WTC11 (cell line): ENCODE data around the gene PAK5. TPM values are rescaled to one million over a fixed set of nuclear protein-coding genes. Genes with fewer than 3 reads are reported as not detected.

Experiments
- ATAC-seq: fragments of 200-7000 bp; cut with Tn5 transposase; 2 replicates; pipeline ENCODE4 v1.10.0; 2021; ENCODE audit warnings: mild to moderate bottlenecking, moderate library complexity
- CTCF ChIA-PET: fragments of 300-600 bp; sonication (Branson Sonifier 250); formaldehyde crosslinking; loops from one replicate; lab custom pipeline; 2021; ENCODE audit warnings: antibody characterized with exemption; lab: Charles Lee
- POLR2A ChIA-PET: fragments of 350-600 bp; sonication (Branson Sonifier 250); formaldehyde crosslinking; loops from one replicate; lab custom pipeline; 2021; ENCODE audit warnings: antibody characterized with exemption; lab: Charles Lee
- DNase-seq: peaks from one replicate; pipeline ENCODE4 v3.0.0; 2021; ENCODE audit warnings: low spot score
- H3K27ac Mint-ChIP-seq: 2 replicates; pipeline ENCODE4 v1.8.0; 2021; ENCODE audit warnings: mixed read lengths
- H3K27me3 Mint-ChIP-seq: 2 replicates; pipeline ENCODE4 v1.8.0; 2021; ENCODE audit warnings: low read depth, mild to moderate bottlenecking, moderate library complexity, mixed read lengths
- H3K36me3 Mint-ChIP-seq: 2 replicates; pipeline ENCODE4 v1.8.0; 2021; ENCODE audit warnings: mixed read lengths
- H3K4me1 Mint-ChIP-seq: 2 replicates; pipeline ENCODE4 v1.8.0; 2022; ENCODE audit warnings: mixed read lengths
- H3K4me3 Mint-ChIP-seq: 2 replicates; pipeline ENCODE4 v1.8.0; 2021; ENCODE audit warnings: mild to moderate bottlenecking, moderate library complexity, mixed read lengths
- H3K9me3 Mint-ChIP-seq: 2 replicates; pipeline ENCODE4 v1.8.0; 2021; ENCODE audit warnings: mixed read lengths
- CBFB ChIP-seq: sonication (generic); formaldehyde crosslinking; IDR thresholded peaks from 2 replicates; pipeline ENCODE4 v1.8.1; 2022; ENCODE audit warnings: mild to moderate bottlenecking, low read depth, missing genetic modification reagents
- FOXJ3 ChIP-seq: sonication (generic); formaldehyde crosslinking; IDR thresholded peaks from 2 replicates; pipeline ENCODE4 v1.9.0; 2021; ENCODE audit warnings: missing genetic modification reagents, mild to moderate bottlenecking, borderline replicate concordance
- SOX15 ChIP-seq: fragments of 250-450 bp; sonication (Bioruptor Pico); IDR thresholded peaks from 2 replicates; pipeline ENCODE4 v1.9.0; 2021; ENCODE audit warnings: mild to moderate bottlenecking
- TEAD1 ChIP-seq: sonication (generic); formaldehyde crosslinking; IDR thresholded peaks from 2 replicates; pipeline ENCODE4 v1.8.0; 2022; ENCODE audit warnings: mild to moderate bottlenecking, missing genetic modification reagents
- ZNF121 ChIP-seq: sonication (generic); formaldehyde crosslinking; IDR thresholded peaks from 2 replicates; pipeline ENCODE4 v1.8.0; 2023; ENCODE audit warnings: missing genetic modification reagents
- total RNA-seq: library from RNA; stranded (reverse); gene quantifications from 3 replicates; pipeline ENCODE4 v1.2.3, GENCODE V29; 2021
- TF ChIP-seq, protein P1 (sequence below): sonication (generic); formaldehyde crosslinking; IDR thresholded peaks from 2 replicates; pipeline ENCODE4 v1.8.0; 2023; ENCODE audit warnings: missing genetic modification reagents, mild to moderate bottlenecking, borderline replicate concordance
- TF ChIP-seq, protein P2 (sequence below): fragments of 250-450 bp; sonication (Bioruptor Pico); IDR thresholded peaks from 2 replicates; pipeline ENCODE4 v1.9.0; 2021; ENCODE audit warnings: moderate library complexity, mild to moderate bottlenecking, inconsistent platforms, borderline replicate concordance
- TF ChIP-seq, protein P3 (sequence below): fragments of 250-450 bp; sonication (Bioruptor Pico); conservative IDR thresholded peaks from 2 replicates; pipeline ENCODE4 v1.9.0; 2021; ENCODE audit warnings: mild to moderate bottlenecking
- TF ChIP-seq, protein P4 (sequence below): sonication (generic); formaldehyde crosslinking; IDR thresholded peaks from 2 replicates; pipeline ENCODE4 v1.8.0; 2022; ENCODE audit warnings: mild to moderate bottlenecking, missing genetic modification reagents
- TF ChIP-seq, protein P5 (sequence below): sonication (generic); formaldehyde crosslinking; IDR thresholded peaks from 2 replicates; pipeline ENCODE4 v1.8.1; 2023; ENCODE audit warnings: mild to moderate bottlenecking, missing genetic modification reagents, moderate library complexity
- TF ChIP-seq, protein P6 (sequence below): sonication (generic); formaldehyde crosslinking; IDR thresholded peaks from 2 replicates; pipeline ENCODE4 v1.8.0; 2022; ENCODE audit warnings: missing genetic modification reagents
- TF ChIP-seq, protein P7 (sequence below): sonication (generic); formaldehyde crosslinking; IDR thresholded peaks from 2 replicates; pipeline ENCODE4 v1.8.0; 2023; ENCODE audit warnings: mild to moderate bottlenecking, missing genetic modification reagents
- TF ChIP-seq, protein P8 (sequence below): sonication (generic); formaldehyde crosslinking; IDR thresholded peaks from 2 replicates; pipeline ENCODE4 v1.8.1; 2022; ENCODE audit warnings: mild to moderate bottlenecking, moderate library complexity, missing genetic modification reagents
- TF ChIP-seq, protein P9 (sequence below): sonication (generic); formaldehyde crosslinking; IDR thresholded peaks from 2 replicates; pipeline ENCODE4 v1.8.1; 2023; ENCODE audit warnings: mild to moderate bottlenecking, missing genetic modification reagents

The PAK5 gene
- total RNA-seq, 1 experiment from 2014 or later: 0.31 TPM

DNA sequence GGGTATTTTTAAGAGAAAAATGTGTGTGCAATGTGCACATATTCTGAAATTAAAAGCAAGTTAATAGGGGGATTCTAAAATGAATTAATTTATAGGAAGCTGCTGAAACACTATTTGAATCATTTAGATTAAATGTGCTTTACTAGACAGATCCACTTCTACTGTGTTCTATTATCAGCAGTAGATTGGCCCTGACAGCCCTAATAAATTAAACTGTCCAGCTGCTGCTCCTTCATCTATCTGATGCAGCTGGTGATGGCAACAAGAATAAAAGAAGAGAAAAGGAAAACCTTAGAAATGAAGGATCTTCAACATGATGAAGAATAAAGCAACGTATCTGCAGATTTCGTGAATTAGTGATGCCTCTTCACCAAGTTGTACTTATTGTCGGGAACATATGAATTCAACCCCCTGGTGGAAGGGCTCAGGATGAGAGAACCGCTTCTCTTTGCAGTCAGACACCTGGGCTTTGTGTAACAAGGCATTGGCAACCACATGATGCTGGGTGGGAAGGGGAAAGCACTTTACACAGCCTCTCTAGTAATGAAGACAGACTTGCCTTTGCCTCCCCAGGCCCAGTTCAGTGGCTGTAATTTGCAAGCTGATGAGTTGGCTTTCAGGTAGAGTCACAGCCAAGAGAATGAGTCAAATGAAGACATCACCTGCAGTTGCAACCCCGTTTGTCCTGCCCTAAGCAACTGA is 230.1 kb downstream of the PAK5 start (continued):
- TF ChIP-seq, protein P1, sequence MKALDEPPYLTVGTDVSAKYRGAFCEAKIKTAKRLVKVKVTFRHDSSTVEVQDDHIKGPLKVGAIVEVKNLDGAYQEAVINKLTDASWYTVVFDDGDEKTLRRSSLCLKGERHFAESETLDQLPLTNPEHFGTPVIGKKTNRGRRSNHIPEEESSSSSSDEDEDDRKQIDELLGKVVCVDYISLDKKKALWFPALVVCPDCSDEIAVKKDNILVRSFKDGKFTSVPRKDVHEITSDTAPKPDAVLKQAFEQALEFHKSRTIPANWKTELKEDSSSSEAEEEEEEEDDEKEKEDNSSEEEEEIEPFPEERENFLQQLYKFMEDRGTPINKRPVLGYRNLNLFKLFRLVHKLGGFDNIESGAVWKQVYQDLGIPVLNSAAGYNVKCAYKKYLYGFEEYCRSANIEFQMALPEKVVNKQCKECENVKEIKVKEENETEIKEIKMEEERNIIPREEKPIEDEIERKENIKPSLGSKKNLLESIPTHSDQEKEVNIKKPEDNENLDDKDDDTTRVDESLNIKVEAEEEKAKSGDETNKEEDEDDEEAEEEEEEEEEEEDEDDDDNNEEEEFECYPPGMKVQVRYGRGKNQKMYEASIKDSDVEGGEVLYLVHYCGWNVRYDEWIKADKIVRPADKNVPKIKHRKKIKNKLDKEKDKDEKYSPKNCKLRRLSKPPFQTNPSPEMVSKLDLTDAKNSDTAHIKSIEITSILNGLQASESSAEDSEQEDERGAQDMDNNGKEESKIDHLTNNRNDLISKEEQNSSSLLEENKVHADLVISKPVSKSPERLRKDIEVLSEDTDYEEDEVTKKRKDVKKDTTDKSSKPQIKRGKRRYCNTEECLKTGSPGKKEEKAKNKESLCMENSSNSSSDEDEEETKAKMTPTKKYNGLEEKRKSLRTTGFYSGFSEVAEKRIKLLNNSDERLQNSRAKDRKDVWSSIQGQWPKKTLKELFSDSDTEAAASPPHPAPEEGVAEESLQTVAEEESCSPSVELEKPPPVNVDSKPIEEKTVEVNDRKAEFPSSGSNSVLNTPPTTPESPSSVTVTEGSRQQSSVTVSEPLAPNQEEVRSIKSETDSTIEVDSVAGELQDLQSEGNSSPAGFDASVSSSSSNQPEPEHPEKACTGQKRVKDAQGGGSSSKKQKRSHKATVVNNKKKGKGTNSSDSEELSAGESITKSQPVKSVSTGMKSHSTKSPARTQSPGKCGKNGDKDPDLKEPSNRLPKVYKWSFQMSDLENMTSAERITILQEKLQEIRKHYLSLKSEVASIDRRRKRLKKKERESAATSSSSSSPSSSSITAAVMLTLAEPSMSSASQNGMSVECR (CRISPR knock-in tag): no peak
- no peak for TF ChIP-seq SOX15 (CRISPR knock-in tag)
- TF ChIP-seq, protein P2, sequence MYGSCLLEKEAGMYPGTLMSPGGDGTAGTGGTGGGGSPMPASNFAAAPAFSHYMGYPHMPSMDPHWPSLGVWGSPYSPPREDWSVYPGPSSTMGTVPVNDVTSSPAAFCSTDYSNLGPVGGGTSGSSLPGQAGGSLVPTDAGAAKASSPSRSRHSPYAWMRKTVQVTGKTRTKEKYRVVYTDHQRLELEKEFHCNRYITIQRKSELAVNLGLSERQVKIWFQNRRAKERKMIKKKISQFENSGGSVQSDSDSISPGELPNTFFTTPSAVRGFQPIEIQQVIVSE (CRISPR knock-in tag): no peak
- TF ChIP-seq, protein P3, sequence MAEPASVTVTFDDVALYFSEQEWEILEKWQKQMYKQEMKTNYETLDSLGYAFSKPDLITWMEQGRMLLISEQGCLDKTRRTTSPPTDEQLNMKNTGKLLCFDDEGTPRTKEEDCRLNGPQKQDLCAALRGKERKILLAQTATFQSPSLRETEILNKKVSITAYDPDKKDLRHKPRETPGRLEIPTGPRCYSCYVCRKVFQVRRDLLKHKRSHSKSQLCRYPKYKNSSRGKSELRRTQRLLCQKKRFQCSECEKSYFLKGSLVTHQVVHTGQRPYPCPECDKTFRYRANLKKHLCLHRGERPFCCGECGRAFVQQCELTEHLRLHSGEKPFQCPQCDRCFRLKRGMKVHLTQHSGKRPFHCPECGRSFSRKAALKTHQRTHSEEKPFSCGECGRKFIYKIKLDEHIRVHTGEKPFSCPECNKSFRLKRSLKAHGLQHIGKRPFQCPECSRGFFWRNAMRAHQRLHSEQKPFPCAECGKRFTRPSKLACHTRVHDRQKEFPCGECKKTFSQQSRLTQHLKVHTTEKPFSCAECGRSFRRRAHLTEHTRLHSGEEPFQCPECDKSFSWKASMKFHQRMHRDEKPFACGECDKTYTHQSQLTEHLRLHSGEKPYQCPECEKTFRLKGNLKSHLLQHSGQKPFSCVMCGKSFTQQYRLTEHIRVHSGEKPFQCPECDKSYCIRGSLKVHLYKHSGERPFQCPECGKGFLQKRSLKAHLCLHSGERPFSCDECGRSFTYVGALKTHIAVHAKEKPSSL: no peak

DNA sequence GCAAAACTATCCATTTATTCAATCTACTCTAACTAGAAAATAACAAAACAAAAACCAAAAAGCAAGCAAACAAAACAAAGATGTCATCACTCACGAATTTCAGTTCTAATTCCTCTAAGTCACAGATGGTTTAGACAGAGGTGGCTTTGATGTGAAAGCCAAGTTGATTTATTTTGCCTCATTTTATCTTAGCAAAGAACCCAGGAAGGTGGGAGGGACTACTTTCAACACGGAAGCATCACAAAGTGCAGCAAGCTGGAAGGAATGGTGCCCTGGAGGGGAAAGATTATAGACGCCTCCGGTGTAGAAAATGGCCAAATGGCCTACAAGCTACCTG is 236.1 kb downstream of the PAK5 start:
- ChIA-PET POLR2A (no interaction called here), CTCF (interaction anchor here (1.0 to 3.7 kb wide), 4 partner anchors 15 to 195 kb away, joined by 3 to 21 read pairs (median 8); no protein-coding TSS in a partner anchor)
- ATAC-seq (no peak), DNase-seq (no peak)
- TF ChIP-seq, protein P4, sequence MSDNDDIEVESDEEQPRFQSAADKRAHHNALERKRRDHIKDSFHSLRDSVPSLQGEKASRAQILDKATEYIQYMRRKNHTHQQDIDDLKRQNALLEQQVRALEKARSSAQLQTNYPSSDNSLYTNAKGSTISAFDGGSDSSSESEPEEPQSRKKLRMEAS (CRISPR knock-in tag): no peak
- TF ChIP-seq, protein P5, sequence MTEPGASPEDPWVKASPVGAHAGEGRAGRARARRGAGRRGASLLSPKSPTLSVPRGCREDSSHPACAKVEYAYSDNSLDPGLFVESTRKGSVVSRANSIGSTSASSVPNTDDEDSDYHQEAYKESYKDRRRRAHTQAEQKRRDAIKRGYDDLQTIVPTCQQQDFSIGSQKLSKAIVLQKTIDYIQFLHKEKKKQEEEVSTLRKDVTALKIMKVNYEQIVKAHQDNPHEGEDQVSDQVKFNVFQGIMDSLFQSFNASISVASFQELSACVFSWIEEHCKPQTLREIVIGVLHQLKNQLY (CRISPR knock-in tag): no peak
- TF ChIP-seq, protein P6, sequence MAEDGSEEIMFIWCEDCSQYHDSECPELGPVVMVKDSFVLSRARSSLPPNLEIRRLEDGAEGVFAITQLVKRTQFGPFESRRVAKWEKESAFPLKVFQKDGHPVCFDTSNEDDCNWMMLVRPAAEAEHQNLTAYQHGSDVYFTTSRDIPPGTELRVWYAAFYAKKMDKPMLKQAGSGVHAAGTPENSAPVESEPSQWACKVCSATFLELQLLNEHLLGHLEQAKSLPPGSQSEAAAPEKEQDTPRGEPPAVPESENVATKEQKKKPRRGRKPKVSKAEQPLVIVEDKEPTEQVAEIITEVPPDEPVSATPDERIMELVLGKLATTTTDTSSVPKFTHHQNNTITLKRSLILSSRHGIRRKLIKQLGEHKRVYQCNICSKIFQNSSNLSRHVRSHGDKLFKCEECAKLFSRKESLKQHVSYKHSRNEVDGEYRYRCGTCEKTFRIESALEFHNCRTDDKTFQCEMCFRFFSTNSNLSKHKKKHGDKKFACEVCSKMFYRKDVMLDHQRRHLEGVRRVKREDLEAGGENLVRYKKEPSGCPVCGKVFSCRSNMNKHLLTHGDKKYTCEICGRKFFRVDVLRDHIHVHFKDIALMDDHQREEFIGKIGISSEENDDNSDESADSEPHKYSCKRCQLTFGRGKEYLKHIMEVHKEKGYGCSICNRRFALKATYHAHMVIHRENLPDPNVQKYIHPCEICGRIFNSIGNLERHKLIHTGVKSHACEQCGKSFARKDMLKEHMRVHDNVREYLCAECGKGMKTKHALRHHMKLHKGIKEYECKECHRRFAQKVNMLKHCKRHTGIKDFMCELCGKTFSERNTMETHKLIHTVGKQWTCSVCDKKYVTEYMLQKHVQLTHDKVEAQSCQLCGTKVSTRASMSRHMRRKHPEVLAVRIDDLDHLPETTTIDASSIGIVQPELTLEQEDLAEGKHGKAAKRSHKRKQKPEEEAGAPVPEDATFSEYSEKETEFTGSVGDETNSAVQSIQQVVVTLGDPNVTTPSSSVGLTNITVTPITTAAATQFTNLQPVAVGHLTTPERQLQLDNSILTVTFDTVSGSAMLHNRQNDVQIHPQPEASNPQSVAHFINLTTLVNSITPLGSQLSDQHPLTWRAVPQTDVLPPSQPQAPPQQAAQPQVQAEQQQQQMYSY (CRISPR knock-in tag): no peak
- TF ChIP-seq CBFB (CRISPR knock-in tag) (no peak), TEAD1 (CRISPR knock-in tag) (no peak), FOXJ3 (CRISPR knock-in tag) (no peak), ZNF121 (CRISPR knock-in tag) (no peak)
- TF ChIP-seq, protein P7, sequence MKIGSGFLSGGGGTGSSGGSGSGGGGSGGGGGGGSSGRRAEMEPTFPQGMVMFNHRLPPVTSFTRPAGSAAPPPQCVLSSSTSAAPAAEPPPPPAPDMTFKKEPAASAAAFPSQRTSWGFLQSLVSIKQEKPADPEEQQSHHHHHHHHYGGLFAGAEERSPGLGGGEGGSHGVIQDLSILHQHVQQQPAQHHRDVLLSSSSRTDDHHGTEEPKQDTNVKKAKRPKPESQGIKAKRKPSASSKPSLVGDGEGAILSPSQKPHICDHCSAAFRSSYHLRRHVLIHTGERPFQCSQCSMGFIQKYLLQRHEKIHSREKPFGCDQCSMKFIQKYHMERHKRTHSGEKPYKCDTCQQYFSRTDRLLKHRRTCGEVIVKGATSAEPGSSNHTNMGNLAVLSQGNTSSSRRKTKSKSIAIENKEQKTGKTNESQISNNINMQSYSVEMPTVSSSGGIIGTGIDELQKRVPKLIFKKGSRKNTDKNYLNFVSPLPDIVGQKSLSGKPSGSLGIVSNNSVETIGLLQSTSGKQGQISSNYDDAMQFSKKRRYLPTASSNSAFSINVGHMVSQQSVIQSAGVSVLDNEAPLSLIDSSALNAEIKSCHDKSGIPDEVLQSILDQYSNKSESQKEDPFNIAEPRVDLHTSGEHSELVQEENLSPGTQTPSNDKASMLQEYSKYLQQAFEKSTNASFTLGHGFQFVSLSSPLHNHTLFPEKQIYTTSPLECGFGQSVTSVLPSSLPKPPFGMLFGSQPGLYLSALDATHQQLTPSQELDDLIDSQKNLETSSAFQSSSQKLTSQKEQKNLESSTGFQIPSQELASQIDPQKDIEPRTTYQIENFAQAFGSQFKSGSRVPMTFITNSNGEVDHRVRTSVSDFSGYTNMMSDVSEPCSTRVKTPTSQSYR (CRISPR knock-in tag): no peak
- TF ChIP-seq, protein P8, sequence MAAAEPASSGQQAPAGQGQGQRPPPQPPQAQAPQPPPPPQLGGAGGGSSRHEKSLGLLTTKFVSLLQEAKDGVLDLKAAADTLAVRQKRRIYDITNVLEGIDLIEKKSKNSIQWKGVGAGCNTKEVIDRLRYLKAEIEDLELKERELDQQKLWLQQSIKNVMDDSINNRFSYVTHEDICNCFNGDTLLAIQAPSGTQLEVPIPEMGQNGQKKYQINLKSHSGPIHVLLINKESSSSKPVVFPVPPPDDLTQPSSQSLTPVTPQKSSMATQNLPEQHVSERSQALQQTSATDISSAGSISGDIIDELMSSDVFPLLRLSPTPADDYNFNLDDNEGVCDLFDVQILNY (CRISPR knock-in tag): no peak
- TF ChIP-seq, protein P9, sequence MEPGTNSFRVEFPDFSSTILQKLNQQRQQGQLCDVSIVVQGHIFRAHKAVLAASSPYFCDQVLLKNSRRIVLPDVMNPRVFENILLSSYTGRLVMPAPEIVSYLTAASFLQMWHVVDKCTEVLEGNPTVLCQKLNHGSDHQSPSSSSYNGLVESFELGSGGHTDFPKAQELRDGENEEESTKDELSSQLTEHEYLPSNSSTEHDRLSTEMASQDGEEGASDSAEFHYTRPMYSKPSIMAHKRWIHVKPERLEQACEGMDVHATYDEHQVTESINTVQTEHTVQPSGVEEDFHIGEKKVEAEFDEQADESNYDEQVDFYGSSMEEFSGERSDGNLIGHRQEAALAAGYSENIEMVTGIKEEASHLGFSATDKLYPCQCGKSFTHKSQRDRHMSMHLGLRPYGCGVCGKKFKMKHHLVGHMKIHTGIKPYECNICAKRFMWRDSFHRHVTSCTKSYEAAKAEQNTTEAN: no peak
- Mint-ChIP-seq H3K27ac (no peak overlapping the region), H3K27me3 (peaks cover 5% of the 10 kb centered on the region), H3K36me3 (no peaks in the 10 kb centered on the region), H3K4me3 (no peak overlapping the region), H3K9me3 (peaks cover 24% of the 10 kb centered on the region), H3K4me1 (no peaks in the 10 kb centered on the region)
